Measurements from ENCODE around the gene ST8SIA2.

The ST8SIA2 gene

GRCh38 chr15:92399271-92399950 lies 5.7 kb downstream of the ST8SIA2 start:
- Histone ChIP-seq H3K27me3 (ENCODE audit: control insufficient read depth, insufficient read depth, low read length, poor library complexity, severe bottlenecking) (peaks cover 5% of the 10 kb centered on the region), H3K36me3 (ENCODE audit: control insufficient read depth, insufficient read depth, low read length) (no peaks in the 10 kb centered on the region), H3K4me3 (ENCODE audit: insufficient read depth, low read depth, low read length) (no peak overlapping the region), H3K27ac (ENCODE audit: insufficient read depth, low read depth, low read length, poor library complexity, severe bottlenecking) (no peak overlapping the region), H3K4me1 (ENCODE audit: control insufficient read depth, insufficient read depth, low read length) (peaks cover 21% of the 10 kb centered on the region), H3K9me3 (ENCODE audit: control insufficient read depth, low read length) (no peaks in the 10 kb centered on the region)
- WGBS, 2 experiments = 94 to 95% methylated on average over 8 of the region's 8 CpGs

GRCh38 chr15:92400573-92400972 lies 6.9 kb downstream of the ST8SIA2 start:
- Histone ChIP-seq H3K27me3 (ENCODE audit: control insufficient read depth, insufficient read depth, low read length, poor library complexity, severe bottlenecking) (peaks cover 2% of the 10 kb centered on the region), H3K9me3 (ENCODE audit: control insufficient read depth, low read length) (no peaks in the 10 kb centered on the region), H3K4me1 (ENCODE audit: control insufficient read depth, insufficient read depth, low read length) (peaks cover 17% of the 10 kb centered on the region), H3K36me3 (ENCODE audit: control insufficient read depth, insufficient read depth, low read length) (no peaks in the 10 kb centered on the region), H3K4me3 (ENCODE audit: insufficient read depth, low read depth, low read length) (no peak overlapping the region), H3K27ac (ENCODE audit: insufficient read depth, low read depth, low read length, poor library complexity, severe bottlenecking) (no peak overlapping the region)
- WGBS, 2 experiments = 77 to 81% methylated on average over 8 of the region's 8 CpGs

- WGBS, 2 experiments = 89 to 91% methylated on average over 26 of the region's 26 CpGs
- Histone ChIP-seq H3K27ac (ENCODE audit: insufficient read depth, low read depth, low read length, poor library complexity, severe bottlenecking) (no peak overlapping the region), H3K9me3 (ENCODE audit: control insufficient read depth, low read length) (no peaks in the 10 kb centered on the region), H3K4me3 (ENCODE audit: insufficient read depth, low read depth, low read length) (no peak overlapping the region), H3K36me3 (ENCODE audit: control insufficient read depth, insufficient read depth, low read length) (no peaks in the 10 kb centered on the region), H3K27me3 (ENCODE audit: control insufficient read depth, insufficient read depth, low read length, poor library complexity, severe bottlenecking) (no peaks in the 10 kb centered on the region), H3K4me1 (ENCODE audit: control insufficient read depth, insufficient read depth, low read length) (peaks cover 14% of the 10 kb centered on the region)
Measured at GRCh38 chr15:92400980-92401787, 7.5 kb downstream of the ST8SIA2 start.

- H3K9me3 ChIP-seq (ENCODE audit: control insufficient read depth, low read length) = no peaks in the 10 kb centered on the region
- H3K27ac ChIP-seq (ENCODE audit: insufficient read depth, low read depth, low read length, poor library complexity, severe bottlenecking) = no peak overlapping the region
- H3K4me3 ChIP-seq (ENCODE audit: insufficient read depth, low read depth, low read length) = no peak overlapping the region
- 81 to 96% methylated on average over 5 of the region's 5 CpGs for WGBS, 2 experiments
- peaks cover 14% of the 10 kb centered on the region for H3K4me1 ChIP-seq (ENCODE audit: control insufficient read depth, insufficient read depth, low read length)
- H3K27me3 ChIP-seq (ENCODE audit: control insufficient read depth, insufficient read depth, low read length, poor library complexity, severe bottlenecking) = no peaks in the 10 kb centered on the region
- no peaks in the 10 kb centered on the region for H3K36me3 ChIP-seq (ENCODE audit: control insufficient read depth, insufficient read depth, low read length)
Measured at GRCh38 chr15:92402751-92403150, 9.1 kb downstream of the ST8SIA2 start.

- Histone ChIP-seq H3K27me3 (ENCODE audit: control insufficient read depth, insufficient read depth, low read length, poor library complexity, severe bottlenecking) (no peaks in the 10 kb centered on the region), H3K4me1 (ENCODE audit: control insufficient read depth, insufficient read depth, low read length) (peaks cover 20% of the 10 kb centered on the region), H3K9me3 (ENCODE audit: control insufficient read depth, low read length) (no peaks in the 10 kb centered on the region), H3K36me3 (ENCODE audit: control insufficient read depth, insufficient read depth, low read length) (no peaks in the 10 kb centered on the region), H3K27ac (ENCODE audit: insufficient read depth, low read depth, low read length, poor library complexity, severe bottlenecking) (no peak overlapping the region), H3K4me3 (ENCODE audit: insufficient read depth, low read depth, low read length) (no peak overlapping the region)
- WGBS, 2 experiments = 78 to 86% methylated on average over 5 of the region's 5 CpGs
Measured at GRCh38 chr15:92405942-92406341, 12.3 kb downstream of the ST8SIA2 start.

GRCh38 chr15:92407321-92407720 lies 13.6 kb downstream of the ST8SIA2 start:
- Histone ChIP-seq H3K27ac (ENCODE audit: insufficient read depth, low read depth, low read length, poor library complexity, severe bottlenecking) (no peak overlapping the region), H3K9me3 (ENCODE audit: control insufficient read depth, low read length) (no peaks in the 10 kb centered on the region), H3K27me3 (ENCODE audit: control insufficient read depth, insufficient read depth, low read length, poor library complexity, severe bottlenecking) (no peaks in the 10 kb centered on the region), H3K4me1 (ENCODE audit: control insufficient read depth, insufficient read depth, low read length) (peaks cover 15% of the 10 kb centered on the region), H3K4me3 (ENCODE audit: insufficient read depth, low read depth, low read length) (no peak overlapping the region), H3K36me3 (ENCODE audit: control insufficient read depth, insufficient read depth, low read length) (no peaks in the 10 kb centered on the region)
- 93 to 96% methylated on average over 6 of the region's 6 CpGs for WGBS, 2 experiments

- no peaks in the 10 kb centered on the region for H3K9me3 ChIP-seq (ENCODE audit: control insufficient read depth, low read length)
- H3K4me3 ChIP-seq (ENCODE audit: insufficient read depth, low read depth, low read length) = no peak overlapping the region
- H3K27me3 ChIP-seq (ENCODE audit: control insufficient read depth, insufficient read depth, low read length, poor library complexity, severe bottlenecking) = no peaks in the 10 kb centered on the region
- H3K27ac ChIP-seq (ENCODE audit: insufficient read depth, low read depth, low read length, poor library complexity, severe bottlenecking) = no peak overlapping the region
- H3K4me1 ChIP-seq (ENCODE audit: control insufficient read depth, insufficient read depth, low read length) = peaks cover 15% of the 10 kb centered on the region
- no peaks in the 10 kb centered on the region for H3K36me3 ChIP-seq (ENCODE audit: control insufficient read depth, insufficient read depth, low read length)
- 84 to 85% methylated on average over 5 of the region's 5 CpGs for WGBS, 2 experiments
Measured at GRCh38 chr15:92407916-92408315, 14.2 kb downstream of the ST8SIA2 start.

- Histone ChIP-seq H3K4me1 (ENCODE audit: control insufficient read depth, insufficient read depth, low read length) (peaks cover 24% of the 10 kb centered on the region), H3K4me3 (ENCODE audit: insufficient read depth, low read depth, low read length) (no peak overlapping the region), H3K36me3 (ENCODE audit: control insufficient read depth, insufficient read depth, low read length) (no peaks in the 10 kb centered on the region), H3K9me3 (ENCODE audit: control insufficient read depth, low read length) (no peaks in the 10 kb centered on the region), H3K27ac (ENCODE audit: insufficient read depth, low read depth, low read length, poor library complexity, severe bottlenecking) (no peak overlapping the region), H3K27me3 (ENCODE audit: control insufficient read depth, insufficient read depth, low read length, poor library complexity, severe bottlenecking) (no peaks in the 10 kb centered on the region)
- 92 to 96% methylated on average over 5 of the region's 5 CpGs for WGBS, 2 experiments
Measured at GRCh38 chr15:92409006-92409405, 15.3 kb downstream of the ST8SIA2 start.

GRCh38 chr15:92409521-92409920 lies 15.8 kb downstream of the ST8SIA2 start:
- Histone ChIP-seq H3K4me3 (ENCODE audit: insufficient read depth, low read depth, low read length) (no peak overlapping the region), H3K9me3 (ENCODE audit: control insufficient read depth, low read length) (no peaks in the 10 kb centered on the region), H3K27me3 (ENCODE audit: control insufficient read depth, insufficient read depth, low read length, poor library complexity, severe bottlenecking) (no peaks in the 10 kb centered on the region), H3K27ac (ENCODE audit: insufficient read depth, low read depth, low read length, poor library complexity, severe bottlenecking) (no peak overlapping the region), H3K4me1 (ENCODE audit: control insufficient read depth, insufficient read depth, low read length) (peaks cover 29% of the 10 kb centered on the region), H3K36me3 (ENCODE audit: control insufficient read depth, insufficient read depth, low read length) (no peaks in the 10 kb centered on the region)
- 92 to 93% methylated on average over 8 of the region's 8 CpGs for WGBS, 2 experiments

GRCh38 chr15:92410537-92410936 lies 16.9 kb downstream of the ST8SIA2 start:
- Histone ChIP-seq H3K36me3 (ENCODE audit: control insufficient read depth, insufficient read depth, low read length) (no peaks in the 10 kb centered on the region), H3K27ac (ENCODE audit: insufficient read depth, low read depth, low read length, poor library complexity, severe bottlenecking) (no peak overlapping the region), H3K4me3 (ENCODE audit: insufficient read depth, low read depth, low read length) (no peak overlapping the region), H3K9me3 (ENCODE audit: control insufficient read depth, low read length) (no peaks in the 10 kb centered on the region), H3K4me1 (ENCODE audit: control insufficient read depth, insufficient read depth, low read length) (peaks cover 34% of the 10 kb centered on the region), H3K27me3 (ENCODE audit: control insufficient read depth, insufficient read depth, low read length, poor library complexity, severe bottlenecking) (no peaks in the 10 kb centered on the region)
- 89 to 91% methylated on average over 6 of the region's 6 CpGs for WGBS, 2 experiments

All from ectodermal cell (in vitro differentiated cells).